OCI-LY1 (cell line): ENCODE measurements around the gene PSME2.

ENCODE experiments used
- H2AFZ ChIP-seq: fragments of 200-600 bp; sonication (generic), shearing (Covaris generic); 2 replicates; pipeline ENCODE4 v1.6.0; 2014; ENCODE audit warnings: antibody characterized with exemption, mild to moderate bottlenecking, low read length
- H3F3A ChIP-seq: fragments of 200-600 bp; sonication (generic), shearing (Covaris generic); 2 replicates; pipeline ENCODE4 v1.6.0; 2014; ENCODE audit warnings: mild to moderate bottlenecking, antibody characterized with exemption, low read length, moderate library complexity; ENCODE audit not compliant: insufficient read depth
- H3K27ac ChIP-seq: fragments of 200-600 bp; sonication (generic); 2 replicates; pipeline ENCODE4 v1.5.1; 2014; ENCODE audit warnings: low read length, mixed run types, mild to moderate bottlenecking, low read depth; ENCODE audit not compliant: poor library complexity, severe bottlenecking
- H3K27me3 ChIP-seq: fragments of 200-600 bp; sonication (generic); 2 replicates; pipeline ENCODE4 v1.6.0; 2014; ENCODE audit warnings: antibody characterized with exemption, mild to moderate bottlenecking, low read length, moderate library complexity; ENCODE audit not compliant: insufficient read depth
- H3K36me3 ChIP-seq: fragments of 200-600 bp; sonication (generic); 2 replicates; pipeline ENCODE4 v1.6.1; 2014; ENCODE audit warnings: mild to moderate bottlenecking, antibody characterized with exemption, low read length, moderate library complexity, mixed read lengths; ENCODE audit not compliant: insufficient read depth
- H3K4me1 ChIP-seq: fragments of 200-600 bp; sonication (generic); 2 replicates; pipeline ENCODE4 v1.5.1; 2014; ENCODE audit warnings: mild to moderate bottlenecking, low read length, moderate library complexity; ENCODE audit not compliant: insufficient read depth, severe bottlenecking
- H3K4me2 ChIP-seq: fragments of 200-600 bp; sonication (generic), shearing (Covaris generic); 2 replicates; pipeline ENCODE4 v1.6.1; 2014; ENCODE audit warnings: low read length
- H3K4me3 ChIP-seq: fragments of 200-600 bp; sonication (generic); 2 replicates; pipeline ENCODE4 v1.5.1; 2014; ENCODE audit warnings: low read length, low read depth, mild to moderate bottlenecking, mixed read lengths; ENCODE audit not compliant: poor library complexity, severe bottlenecking
- H3K79me2 ChIP-seq: fragments of 200-600 bp; shearing (Covaris generic); 2 replicates; pipeline ENCODE4 v1.6.1; 2016; ENCODE audit warnings: mixed run types, low read length, mixed read lengths; ENCODE audit not compliant: insufficient read depth
- H3K9ac ChIP-seq: fragments of 200-600 bp; sonication (generic), shearing (Covaris generic); 2 replicates; pipeline ENCODE4 v1.6.1; 2014; ENCODE audit warnings: mild to moderate bottlenecking, low read length, mixed read lengths
- H3K9me2 ChIP-seq: fragments of 200-600 bp; sonication (generic), shearing (Covaris generic); 2 replicates; pipeline ENCODE4 v1.6.1; 2014; ENCODE audit warnings: low read depth, mild to moderate bottlenecking, low read length, mixed read lengths
- H3K9me3 ChIP-seq: fragments of 200-600 bp; shearing (Covaris generic); 2 replicates; pipeline ENCODE4 v1.6.1; 2014; ENCODE audit warnings: low read length, mixed read lengths
- H4K20me1 ChIP-seq: fragments of 200-600 bp; sonication (generic), shearing (Covaris generic); 2 replicates; pipeline ENCODE4 v1.6.0; 2016; ENCODE audit warnings: mild to moderate bottlenecking, low read length; ENCODE audit not compliant: insufficient read depth
- EZH2 ChIP-seq: fragments of 200-600 bp; sonication (generic), shearing (Covaris generic); IDR thresholded peaks from 2 replicates; pipeline ENCODE4 v1.8.0; 2017; ENCODE audit warnings: borderline replicate concordance, mixed run types, mild to moderate bottlenecking, antibody characterized with exemption, low read length, moderate library complexity, mixed read lengths
- TF ChIP-seq, protein P1 (sequence below): fragments of 200-600 bp; sonication (generic), shearing (Covaris generic); IDR thresholded peaks from 2 replicates; pipeline ENCODE4 v1.5.1; 2017; ENCODE audit warnings: mild to moderate bottlenecking, antibody characterized with exemption, low read length, moderate library complexity, mixed read lengths

Gene PSME2

DNA sequence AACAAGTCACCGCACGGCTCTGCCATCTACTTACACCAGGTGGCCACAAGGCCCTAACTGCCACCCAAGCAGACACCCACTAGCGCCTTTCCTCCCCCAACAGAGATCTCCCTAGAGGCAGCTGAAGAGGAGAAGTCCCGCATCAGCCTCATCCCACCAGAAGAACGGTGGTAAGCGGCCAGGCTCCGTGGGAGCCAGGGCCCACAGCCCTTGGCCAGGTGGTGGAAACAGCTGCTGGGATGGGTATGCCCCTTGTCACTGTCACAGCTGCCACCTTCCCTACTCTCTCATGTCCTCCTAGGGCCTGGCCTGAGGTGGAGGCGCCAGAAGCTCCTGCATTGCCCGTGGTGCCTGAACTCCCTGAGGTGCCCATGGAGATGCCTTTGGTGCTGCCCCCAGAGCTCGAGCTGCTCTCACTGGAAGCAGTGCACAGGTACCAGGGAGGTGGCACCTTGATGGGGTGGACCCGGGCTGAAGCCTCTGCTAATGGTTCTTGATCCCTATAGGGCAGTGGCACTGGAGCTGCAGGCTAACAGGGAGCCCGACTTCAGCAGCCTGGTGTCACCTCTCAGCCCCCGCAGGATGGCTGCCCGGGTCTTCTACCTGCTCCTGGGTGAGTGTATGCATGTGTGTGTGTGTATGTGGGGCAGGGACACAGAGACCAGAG is 33.0 kb upstream of the PSME2 start:
- Histone ChIP-seq H3K36me3 (peaks cover 70% of the 10 kb centered on the region), H3F3A (no peaks in the 10 kb centered on the region), H3K4me3 (no peak overlapping the region), H3K9ac (no peak overlapping the region), H4K20me1 (no peaks in the 10 kb centered on the region), H3K4me1 (no peaks in the 10 kb centered on the region), H3K4me2 (no peak overlapping the region), H3K9me2 (no peaks in the 10 kb centered on the region), H2AFZ (no peak overlapping the region), H3K27me3 (no peaks in the 10 kb centered on the region), H3K9me3 (no peaks in the 10 kb centered on the region), H3K27ac (no peak overlapping the region), H3K79me2 (no peaks in the 10 kb centered on the region)
- TF ChIP-seq, protein P1, sequence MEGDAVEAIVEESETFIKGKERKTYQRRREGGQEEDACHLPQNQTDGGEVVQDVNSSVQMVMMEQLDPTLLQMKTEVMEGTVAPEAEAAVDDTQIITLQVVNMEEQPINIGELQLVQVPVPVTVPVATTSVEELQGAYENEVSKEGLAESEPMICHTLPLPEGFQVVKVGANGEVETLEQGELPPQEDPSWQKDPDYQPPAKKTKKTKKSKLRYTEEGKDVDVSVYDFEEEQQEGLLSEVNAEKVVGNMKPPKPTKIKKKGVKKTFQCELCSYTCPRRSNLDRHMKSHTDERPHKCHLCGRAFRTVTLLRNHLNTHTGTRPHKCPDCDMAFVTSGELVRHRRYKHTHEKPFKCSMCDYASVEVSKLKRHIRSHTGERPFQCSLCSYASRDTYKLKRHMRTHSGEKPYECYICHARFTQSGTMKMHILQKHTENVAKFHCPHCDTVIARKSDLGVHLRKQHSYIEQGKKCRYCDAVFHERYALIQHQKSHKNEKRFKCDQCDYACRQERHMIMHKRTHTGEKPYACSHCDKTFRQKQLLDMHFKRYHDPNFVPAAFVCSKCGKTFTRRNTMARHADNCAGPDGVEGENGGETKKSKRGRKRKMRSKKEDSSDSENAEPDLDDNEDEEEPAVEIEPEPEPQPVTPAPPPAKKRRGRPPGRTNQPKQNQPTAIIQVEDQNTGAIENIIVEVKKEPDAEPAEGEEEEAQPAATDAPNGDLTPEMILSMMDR: no peak
- no peak for TF ChIP-seq EZH2

DNA sequence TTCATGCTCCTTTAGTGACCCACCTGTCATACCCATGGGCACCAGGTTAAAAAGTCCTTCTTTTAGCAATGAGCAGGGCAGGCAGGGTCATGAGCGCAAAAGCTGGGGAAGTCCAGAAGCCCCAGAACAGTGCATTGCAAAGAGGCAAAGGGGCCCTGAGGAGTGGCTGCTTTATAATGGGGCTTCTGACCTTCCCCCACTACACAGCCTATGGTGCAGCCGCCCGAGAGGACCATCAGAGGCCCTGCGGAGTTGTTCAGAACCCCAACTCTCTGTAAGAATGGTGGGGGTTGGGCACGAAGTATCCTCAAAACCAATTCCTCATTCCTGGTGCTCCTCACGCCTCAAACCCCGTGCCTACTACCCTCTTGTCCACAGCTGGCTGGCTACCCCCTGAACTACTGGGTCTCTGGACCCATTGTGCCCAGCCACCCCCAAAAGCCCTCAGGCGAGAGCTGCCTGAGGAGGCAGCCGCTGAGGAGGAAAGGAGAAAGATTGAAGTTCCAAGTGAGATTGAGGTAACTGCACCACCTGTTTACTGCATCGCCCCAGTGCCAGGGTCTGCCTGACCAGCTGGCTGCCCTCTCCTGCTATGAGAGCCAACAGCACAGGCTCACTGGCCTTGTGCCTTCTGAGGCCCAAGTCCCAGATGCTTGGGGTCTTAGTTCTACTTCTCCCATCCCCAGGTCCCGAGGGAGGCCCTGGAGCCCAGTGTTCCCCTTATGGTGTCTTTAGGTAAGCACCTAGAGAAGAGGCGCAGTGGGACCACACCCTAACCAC is 32.2 kb upstream of the PSME2 start:
- Histone ChIP-seq H3F3A (no peaks in the 10 kb centered on the region), H3K4me3 (no peak overlapping the region), H3K9me3 (no peaks in the 10 kb centered on the region), H3K4me1 (no peaks in the 10 kb centered on the region), H3K27me3 (no peaks in the 10 kb centered on the region), H3K9ac (no peak overlapping the region), H4K20me1 (no peaks in the 10 kb centered on the region), H3K9me2 (no peaks in the 10 kb centered on the region), H3K4me2 (no peak overlapping the region), H2AFZ (no peak overlapping the region), H3K27ac (no peak overlapping the region), H3K36me3 (peaks cover 64% of the 10 kb centered on the region), H3K79me2 (no peaks in the 10 kb centered on the region)
- no peak for TF ChIP-seq EZH2

DNA sequence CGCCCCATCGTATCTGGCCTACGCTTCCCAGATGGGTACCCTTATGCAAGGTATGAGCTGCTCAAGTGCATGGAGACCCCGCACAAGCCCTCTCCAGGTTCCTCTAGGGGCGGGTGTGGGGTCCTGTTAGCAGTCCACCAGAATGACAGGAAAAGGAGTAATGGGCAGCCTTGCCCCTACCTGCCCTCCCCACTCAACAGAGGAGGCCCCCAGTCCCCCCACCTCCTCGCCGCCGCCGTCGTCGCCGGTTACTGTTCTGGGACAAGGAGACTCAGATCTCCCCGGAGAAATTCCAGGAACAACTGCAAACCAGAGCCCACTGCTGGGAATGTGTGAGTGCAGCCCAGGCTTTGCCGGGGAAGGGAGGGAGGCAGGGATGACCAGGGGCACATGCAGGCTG is 31.5 kb upstream of the PSME2 start:
- H4K20me1 ChIP-seq: no peaks in the 10 kb centered on the region
- H3K9me3 ChIP-seq: no peaks in the 10 kb centered on the region
- no peak for TF ChIP-seq EZH2
- TF ChIP-seq, protein P1: no peak
- no peak overlapping the region for H3K9ac ChIP-seq
- no peaks in the 10 kb centered on the region for H3F3A ChIP-seq
- no peak overlapping the region for H3K27ac ChIP-seq
- H3K4me2 ChIP-seq: no peak overlapping the region
- H2AFZ ChIP-seq: no peak overlapping the region
- no peaks in the 10 kb centered on the region for H3K4me1 ChIP-seq
- no peaks in the 10 kb centered on the region for H3K79me2 ChIP-seq
- peaks cover 57% of the 10 kb centered on the region for H3K36me3 ChIP-seq
- H3K9me2 ChIP-seq: no peaks in the 10 kb centered on the region
- H3K27me3 ChIP-seq: no peaks in the 10 kb centered on the region
- no peak overlapping the region for H3K4me3 ChIP-seq
